GM06990 (cell line): ENCODE measurements around the gene PPEF2.
"Not testable (repeated sequence)": the region's sequence is repeated elsewhere in the genome, so short reads cannot be mapped to it uniquely, and the experiment has no call there.

ENCODE experiments used
- DNase-seq: peaks from one replicate; pipeline ENCODE4 v3.0.0-alpha.2; 2011; ENCODE audit not compliant: insufficient read length; ENCODE audit errors: extremely low read depth
- H3K27me3 ChIP-seq: replicated peaks from 2 replicates; pipeline ENCODE4 v1.6.0; 2011; ENCODE audit warnings: low read length; ENCODE audit not compliant: control insufficient read depth, insufficient read depth
- H3K36me3 ChIP-seq: 2 replicates; pipeline ENCODE4 v1.5.1; 2011; ENCODE audit warnings: low read length; ENCODE audit not compliant: control insufficient read depth, insufficient read depth
- H3K4me3 ChIP-seq: replicated peaks from 2 replicates; pipeline ENCODE4 v1.5.1; 2011; ENCODE audit warnings: low read depth, mild to moderate bottlenecking, control low read depth, low read length
- TF ChIP-seq, protein P1 (sequence below): IDR thresholded peaks from 2 replicates; pipeline ENCODE4 v1.5.1; 2011; ENCODE audit warnings: low read length, control low read depth, mild to moderate bottlenecking, inconsistent platforms; ENCODE audit not compliant: insufficient read depth, poor library complexity, severe bottlenecking

The PPEF2 gene

DNA sequence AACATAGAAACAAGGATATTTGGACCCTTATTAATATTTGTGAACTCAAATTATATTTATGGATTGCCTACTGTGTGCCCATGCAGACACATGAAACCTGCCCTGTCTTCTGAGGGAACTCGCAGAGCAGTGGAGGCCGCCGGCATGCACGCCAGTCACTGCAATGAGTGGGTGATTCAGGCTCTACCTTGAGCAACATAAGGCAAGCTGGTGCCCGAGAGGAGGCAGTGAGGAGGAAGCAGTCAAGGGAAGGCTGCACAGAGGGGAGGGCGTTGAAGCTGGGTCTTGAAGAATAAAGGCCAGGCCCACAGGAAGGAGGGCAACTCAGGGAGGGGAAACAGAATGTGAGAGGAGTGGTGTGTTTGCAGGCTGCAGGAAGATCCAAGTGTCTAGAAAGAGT is 52.8 kb downstream of the PPEF2 start:
- no peak overlapping the region for H3K4me3 ChIP-seq
- H3K27me3 ChIP-seq = no peaks in the 10 kb centered on the region
- H3K36me3 ChIP-seq = no peaks in the 10 kb centered on the region
- TF ChIP-seq, protein P1, sequence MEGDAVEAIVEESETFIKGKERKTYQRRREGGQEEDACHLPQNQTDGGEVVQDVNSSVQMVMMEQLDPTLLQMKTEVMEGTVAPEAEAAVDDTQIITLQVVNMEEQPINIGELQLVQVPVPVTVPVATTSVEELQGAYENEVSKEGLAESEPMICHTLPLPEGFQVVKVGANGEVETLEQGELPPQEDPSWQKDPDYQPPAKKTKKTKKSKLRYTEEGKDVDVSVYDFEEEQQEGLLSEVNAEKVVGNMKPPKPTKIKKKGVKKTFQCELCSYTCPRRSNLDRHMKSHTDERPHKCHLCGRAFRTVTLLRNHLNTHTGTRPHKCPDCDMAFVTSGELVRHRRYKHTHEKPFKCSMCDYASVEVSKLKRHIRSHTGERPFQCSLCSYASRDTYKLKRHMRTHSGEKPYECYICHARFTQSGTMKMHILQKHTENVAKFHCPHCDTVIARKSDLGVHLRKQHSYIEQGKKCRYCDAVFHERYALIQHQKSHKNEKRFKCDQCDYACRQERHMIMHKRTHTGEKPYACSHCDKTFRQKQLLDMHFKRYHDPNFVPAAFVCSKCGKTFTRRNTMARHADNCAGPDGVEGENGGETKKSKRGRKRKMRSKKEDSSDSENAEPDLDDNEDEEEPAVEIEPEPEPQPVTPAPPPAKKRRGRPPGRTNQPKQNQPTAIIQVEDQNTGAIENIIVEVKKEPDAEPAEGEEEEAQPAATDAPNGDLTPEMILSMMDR = no peak
- DNase-seq = no peak

DNA sequence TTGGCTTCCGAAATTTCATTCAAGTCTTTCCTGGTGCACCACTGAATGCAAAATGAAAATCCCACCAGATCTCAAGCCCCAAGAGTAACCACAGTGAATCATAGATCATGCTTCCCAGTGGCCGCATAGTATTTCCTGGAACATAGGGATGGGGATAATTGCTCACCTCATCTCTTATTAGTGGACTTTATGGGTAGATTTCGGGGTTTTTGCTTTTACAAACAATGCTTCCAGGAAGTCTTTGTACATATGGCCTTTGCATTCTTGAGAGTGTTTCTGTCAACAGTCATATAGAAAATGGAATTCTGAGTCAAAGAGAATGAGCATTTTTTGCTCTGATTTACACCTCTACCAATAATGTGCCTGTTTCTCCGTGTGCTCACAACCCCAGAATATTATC is 53.4 kb downstream of the PPEF2 start:
- no peak for DNase-seq
- TF ChIP-seq, protein P1 = no peak
- Histone ChIP-seq H3K4me3 (no peak overlapping the region), H3K36me3 (no peaks in the 10 kb centered on the region), H3K27me3 (no peaks in the 10 kb centered on the region)

DNA sequence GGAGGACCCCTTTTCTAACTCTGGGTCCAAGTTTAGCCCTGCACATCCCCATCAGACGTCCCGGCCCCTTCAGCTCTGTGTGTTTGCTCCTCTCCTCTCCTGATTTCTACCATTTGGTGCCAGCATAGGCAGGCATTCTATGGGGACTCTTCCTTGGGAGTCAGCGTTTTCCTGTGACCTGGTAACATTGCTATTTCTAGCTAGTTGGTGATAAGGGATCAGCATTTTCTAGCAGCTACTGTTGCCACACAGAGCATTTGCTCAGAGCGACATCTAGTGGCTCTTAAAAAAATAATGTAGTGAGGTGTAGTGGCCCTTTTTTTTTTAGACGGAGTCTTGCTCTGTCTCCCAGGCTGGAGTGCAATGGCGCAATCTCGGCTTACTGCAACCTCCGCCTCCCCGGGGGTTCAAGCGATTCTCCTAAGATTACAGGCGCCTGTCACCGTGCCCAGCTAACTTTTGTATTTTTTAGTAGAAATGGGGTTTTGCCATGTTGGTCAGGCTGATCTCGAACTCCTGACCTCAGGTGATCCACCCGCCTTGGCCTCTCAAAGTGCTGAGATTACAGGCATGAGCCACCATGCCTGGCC is 54.0 kb downstream of the PPEF2 start:
- H3K27me3 ChIP-seq, H3K4me3 ChIP-seq, H3K36me3 ChIP-seq: not testable (repeated sequence)
- TF ChIP-seq, protein P1 = peak; percentile 62
- peak; percentile 37 for DNase-seq

DNA sequence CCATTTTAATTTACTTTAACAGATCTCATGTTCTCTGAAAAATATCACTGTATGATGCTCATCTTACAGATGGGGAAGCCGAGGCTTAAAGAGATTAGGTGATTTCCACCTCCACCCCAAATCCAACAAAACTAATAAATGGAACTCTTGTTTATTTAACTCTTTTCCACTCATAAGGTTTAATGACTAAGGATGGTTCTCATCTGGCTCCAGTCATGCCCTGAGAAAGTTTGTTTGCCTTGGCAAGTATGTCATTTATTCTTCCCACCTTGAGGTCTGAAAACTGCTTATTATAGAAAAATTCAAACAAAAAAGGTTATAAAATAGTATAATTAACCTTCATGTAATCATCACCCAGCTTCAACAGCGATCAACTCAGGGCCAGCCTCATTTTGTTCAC is 56.3 kb downstream of the PPEF2 start:
- Histone ChIP-seq H3K4me3 (no peak overlapping the region), H3K36me3 (no peaks in the 10 kb centered on the region), H3K27me3 (no peaks in the 10 kb centered on the region)
- no peak for DNase-seq
- TF ChIP-seq, protein P1 = no peak

DNA sequence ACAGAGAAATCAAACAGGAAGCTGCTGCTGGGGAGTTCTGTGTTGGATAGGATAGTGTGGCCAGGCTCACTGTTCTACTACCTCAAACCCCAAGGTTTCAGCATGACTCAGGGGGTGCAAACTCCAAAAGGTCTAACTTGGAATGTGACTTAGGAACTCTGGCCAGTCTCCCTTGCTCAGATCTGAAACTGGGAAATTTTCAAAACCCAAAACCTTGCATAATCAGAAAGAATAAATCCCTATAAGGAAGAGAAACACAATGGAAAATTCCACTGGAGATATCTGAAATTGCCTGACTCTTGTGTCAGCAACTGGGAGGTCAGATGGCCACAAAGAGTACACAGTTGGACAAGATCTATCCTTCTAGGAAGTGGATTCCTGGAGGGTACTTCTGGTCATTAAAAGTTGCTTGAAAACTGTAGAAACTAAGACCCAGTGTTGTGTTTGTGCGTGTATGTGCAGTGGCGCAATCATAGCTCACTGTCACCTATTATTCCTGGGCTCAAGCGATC is 58.0 kb downstream of the PPEF2 start:
- no peak for DNase-seq
- H3K27me3 ChIP-seq = no peaks in the 10 kb centered on the region
- no peaks in the 10 kb centered on the region for H3K36me3 ChIP-seq
- no peak overlapping the region for H3K4me3 ChIP-seq
- TF ChIP-seq, protein P1 = no peak

DNA sequence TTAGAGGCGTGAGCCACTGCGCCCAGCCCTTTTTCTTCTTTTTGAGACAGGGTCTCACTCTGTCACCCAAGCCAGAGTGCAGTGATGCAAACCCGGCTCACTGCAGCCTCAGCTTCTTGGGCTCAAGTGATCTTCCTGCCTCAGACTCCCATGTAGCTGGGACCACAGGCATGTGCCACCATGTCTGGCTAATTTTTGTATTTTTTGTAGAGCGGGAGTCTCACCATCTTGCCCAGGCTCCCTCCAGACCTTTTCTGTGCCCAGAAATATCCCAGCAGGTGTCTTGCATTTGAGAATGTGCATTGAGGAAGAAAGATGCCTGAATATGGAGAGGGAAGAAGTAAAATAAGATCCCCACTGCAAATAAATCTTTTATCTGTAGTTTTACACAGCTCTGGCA is 58.7 kb downstream of the PPEF2 start:
- DNase-seq = no peak
- TF ChIP-seq, protein P1 = no peak
- Histone ChIP-seq H3K4me3 (no peak overlapping the region), H3K27me3 (no peaks in the 10 kb centered on the region), H3K36me3 (no peaks in the 10 kb centered on the region)
